Measurements from ENCODE around the gene CNFN.

- TF ChIP-seq CTCF (IDR thresholded peaks at IDR 0.05; ENCODE audit: borderline replicate concordance, extremely low read depth, low read length, poor library complexity, severe bottlenecking) (no peak), EZH2 (IDR thresholded peaks at IDR 0.05; ENCODE audit: borderline replicate concordance, low read depth, low read length, severe bottlenecking) (no peak)
These were observed 37.5 kb downstream of the CNFN start for GRCh38 chr19:42352301-42353259.

Measured in DND-41 (cell line).